KMS-11 (cell line): ENCODE results near the gene ITGB4.

ENCODE experiments used
- H2AFZ ChIP-seq: fragments of 200-600 bp; sonication (generic); 2 replicates; pipeline ENCODE4 v1.6.1; 2016; ENCODE audit warnings: antibody characterized with exemption, mixed run types, low read depth
- H3K27ac ChIP-seq: fragments of 200-600 bp; sonication (generic); 2 replicates; pipeline ENCODE4 v1.6.1; 2016; ENCODE audit warnings: mild to moderate bottlenecking, mixed run types
- H3K27me3 ChIP-seq: fragments of 200-600 bp; sonication (generic); 2 replicates; pipeline ENCODE4 v1.6.1; 2017; ENCODE audit warnings: mild to moderate bottlenecking, low read depth, mixed run types, moderate library complexity; ENCODE audit not compliant: insufficient read depth
- H3K36me3 ChIP-seq: fragments of 200-600 bp; sonication (generic); 2 replicates; pipeline ENCODE4 v1.6.1; 2017; ENCODE audit warnings: mild to moderate bottlenecking, mixed run types; ENCODE audit not compliant: insufficient read depth
- H3K4me1 ChIP-seq: fragments of 200-600 bp; sonication (generic); 2 replicates; pipeline ENCODE4 v1.6.1; 2016; ENCODE audit warnings: mild to moderate bottlenecking, low read depth, mixed run types; ENCODE audit not compliant: poor library complexity, severe bottlenecking
- H3K4me2 ChIP-seq: fragments of 200-600 bp; sonication (generic); 2 replicates; pipeline ENCODE4 v1.7.0; 2016; ENCODE audit warnings: mild to moderate bottlenecking, mixed run types
- H3K4me3 ChIP-seq: fragments of 200-600 bp; sonication (generic); IDR thresholded peaks from 2 replicates; pipeline ENCODE4 v1.6.1; 2017; ENCODE audit warnings: low read depth, low read length, mixed read lengths; ENCODE audit not compliant: insufficient read depth
- H3K79me2 ChIP-seq: fragments of 200-600 bp; sonication (generic); 2 replicates; pipeline ENCODE4 v1.6.1; 2016; ENCODE audit warnings: low read depth, mixed run types; ENCODE audit not compliant: insufficient read depth
- H3K9ac ChIP-seq: fragments of 200-600 bp; sonication (generic); 2 replicates; pipeline ENCODE4 v1.6.1; 2016; ENCODE audit warnings: mild to moderate bottlenecking, mixed run types
- H4K20me1 ChIP-seq: fragments of 200-600 bp; sonication (generic); 2 replicates; pipeline ENCODE4 v1.6.1; 2016; ENCODE audit warnings: mild to moderate bottlenecking, mixed run types; ENCODE audit not compliant: insufficient read depth
- CTCF ChIP-seq: fragments of 200-600 bp; sonication (generic); conservative IDR thresholded peaks from 2 replicates; pipeline ENCODE4 v1.6.1; 2017; ENCODE audit warnings: low read depth, mild to moderate bottlenecking, antibody characterized with exemption, low read length, moderate library complexity, mixed read lengths

The ITGB4 gene

DNA sequence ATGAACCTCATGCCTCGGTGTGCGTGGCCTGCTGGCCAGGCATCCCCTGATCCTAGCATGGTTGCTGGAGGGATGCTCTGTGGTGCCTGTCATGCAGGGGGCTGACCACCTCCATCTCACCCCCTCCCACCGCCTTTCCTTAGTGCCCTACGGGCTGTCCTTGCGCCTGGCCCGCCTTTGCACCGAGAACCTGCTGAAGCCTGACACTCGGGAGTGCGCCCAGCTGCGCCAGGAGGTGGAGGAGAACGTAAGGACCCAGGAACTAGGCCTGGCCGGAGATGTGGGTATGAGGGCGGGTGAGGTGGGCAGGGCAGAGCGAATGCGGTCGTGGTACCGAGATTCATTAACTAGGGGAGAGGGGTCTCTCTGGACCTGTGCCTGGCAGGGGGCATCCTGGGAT is 19.0 kb downstream of the ITGB4 start:
- H3K4me3 ChIP-seq = no peak overlapping the region
- H3K36me3 ChIP-seq = no peaks in the 10 kb centered on the region
- H2AFZ ChIP-seq = no peak overlapping the region
- no peaks in the 10 kb centered on the region for H4K20me1 ChIP-seq
- H3K9ac ChIP-seq = no peak overlapping the region
- no peak for TF ChIP-seq CTCF
- H3K79me2 ChIP-seq = no peaks in the 10 kb centered on the region
- no peaks in the 10 kb centered on the region for H3K4me1 ChIP-seq
- H3K27ac ChIP-seq = no peak overlapping the region
- H3K4me2 ChIP-seq = no peak overlapping the region
- H3K27me3 ChIP-seq = peaks cover 24% of the 10 kb centered on the region

DNA sequence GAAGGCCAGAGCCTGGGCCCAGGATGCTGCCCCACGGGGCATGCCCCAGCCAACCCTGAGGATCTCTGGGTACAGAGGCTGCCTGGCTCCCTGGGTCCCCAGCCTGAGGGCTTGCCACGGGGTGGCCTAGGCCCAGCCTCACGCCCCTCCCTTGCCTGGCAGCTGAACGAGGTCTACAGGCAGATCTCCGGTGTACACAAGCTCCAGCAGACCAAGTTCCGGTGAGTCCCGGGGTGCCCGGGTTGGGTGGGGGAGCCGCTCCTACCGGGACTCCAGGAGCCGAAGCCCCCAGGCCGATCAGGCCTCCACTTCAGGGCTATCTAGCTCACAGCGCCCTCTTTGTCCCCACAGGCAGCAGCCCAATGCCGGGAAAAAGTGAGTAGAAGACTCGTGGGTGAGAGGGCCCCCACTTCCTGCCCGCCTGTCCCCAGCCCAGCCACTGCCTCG is 19.4 kb downstream of the ITGB4 start:
- no peak for TF ChIP-seq CTCF
- peaks cover 24% of the 10 kb centered on the region for H3K27me3 ChIP-seq
- no peak overlapping the region for H2AFZ ChIP-seq
- H3K4me3 ChIP-seq = no peak overlapping the region
- no peaks in the 10 kb centered on the region for H3K4me1 ChIP-seq
- H3K27ac ChIP-seq = no peak overlapping the region
- no peak overlapping the region for H3K9ac ChIP-seq
- H4K20me1 ChIP-seq = no peaks in the 10 kb centered on the region
- H3K4me2 ChIP-seq = no peak overlapping the region
- H3K36me3 ChIP-seq = no peaks in the 10 kb centered on the region
- H3K79me2 ChIP-seq = no peaks in the 10 kb centered on the region

DNA sequence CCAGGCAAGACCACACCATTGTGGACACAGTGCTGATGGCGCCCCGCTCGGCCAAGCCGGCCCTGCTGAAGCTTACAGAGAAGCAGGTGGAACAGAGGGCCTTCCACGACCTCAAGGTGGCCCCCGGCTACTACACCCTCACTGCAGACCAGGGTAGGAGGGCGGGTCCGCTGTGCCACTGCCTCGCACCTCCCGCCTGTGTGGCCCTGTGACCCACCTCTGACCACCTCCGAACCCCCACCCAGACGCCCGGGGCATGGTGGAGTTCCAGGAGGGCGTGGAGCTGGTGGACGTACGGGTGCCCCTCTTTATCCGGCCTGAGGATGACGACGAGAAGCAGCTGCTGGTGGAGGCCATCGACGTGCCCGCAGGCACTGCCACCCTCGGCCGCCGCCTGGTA is 21.1 kb downstream of the ITGB4 start:
- Histone ChIP-seq H4K20me1 (no peaks in the 10 kb centered on the region), H3K36me3 (no peaks in the 10 kb centered on the region), H3K79me2 (no peaks in the 10 kb centered on the region), H3K4me3 (no peak overlapping the region), H3K27me3 (peaks cover 24% of the 10 kb centered on the region), H3K9ac (no peak overlapping the region), H3K4me1 (no peaks in the 10 kb centered on the region), H2AFZ (no peak overlapping the region), H3K27ac (no peak overlapping the region), H3K4me2 (no peak overlapping the region)
- TF ChIP-seq CTCF = no peak

- Histone ChIP-seq H2AFZ (no peak overlapping the region), H3K4me2 (no peak overlapping the region), H3K79me2 (no peaks in the 10 kb centered on the region), H3K4me3 (no peak overlapping the region), H4K20me1 (no peaks in the 10 kb centered on the region), H3K27me3 (peaks cover 24% of the 10 kb centered on the region), H3K27ac (no peak overlapping the region), H3K4me1 (no peaks in the 10 kb centered on the region), H3K36me3 (no peaks in the 10 kb centered on the region), H3K9ac (no peak overlapping the region)
- no peak for TF ChIP-seq CTCF
Observed at GRCh38 chr17:75743625-75744206, 22.5 kb downstream of the ITGB4 start.
